ENCODE measurements around the gene LEMD2.

DNA sequence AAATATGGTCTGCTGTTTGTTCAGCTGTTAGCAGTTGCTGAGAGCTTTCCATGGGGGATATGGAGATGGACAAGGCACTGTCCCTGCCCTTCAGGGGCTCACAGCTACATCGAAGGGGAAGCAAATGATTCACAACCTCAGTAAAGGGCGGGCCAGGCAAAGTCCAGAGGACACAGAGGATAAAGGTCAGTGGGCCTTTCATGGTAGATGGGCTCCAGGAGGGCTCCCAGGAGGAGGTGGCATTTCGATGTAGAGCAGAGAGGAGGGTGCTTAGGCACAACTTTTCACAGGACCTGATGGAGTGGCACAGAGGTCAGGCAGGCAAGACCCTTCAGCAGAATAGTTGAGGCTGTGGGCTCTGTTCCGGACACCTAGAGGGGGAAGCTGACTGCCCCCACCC, 30.1 kb upstream of the LEMD2 start:
- TF ChIP-seq, protein P1, sequence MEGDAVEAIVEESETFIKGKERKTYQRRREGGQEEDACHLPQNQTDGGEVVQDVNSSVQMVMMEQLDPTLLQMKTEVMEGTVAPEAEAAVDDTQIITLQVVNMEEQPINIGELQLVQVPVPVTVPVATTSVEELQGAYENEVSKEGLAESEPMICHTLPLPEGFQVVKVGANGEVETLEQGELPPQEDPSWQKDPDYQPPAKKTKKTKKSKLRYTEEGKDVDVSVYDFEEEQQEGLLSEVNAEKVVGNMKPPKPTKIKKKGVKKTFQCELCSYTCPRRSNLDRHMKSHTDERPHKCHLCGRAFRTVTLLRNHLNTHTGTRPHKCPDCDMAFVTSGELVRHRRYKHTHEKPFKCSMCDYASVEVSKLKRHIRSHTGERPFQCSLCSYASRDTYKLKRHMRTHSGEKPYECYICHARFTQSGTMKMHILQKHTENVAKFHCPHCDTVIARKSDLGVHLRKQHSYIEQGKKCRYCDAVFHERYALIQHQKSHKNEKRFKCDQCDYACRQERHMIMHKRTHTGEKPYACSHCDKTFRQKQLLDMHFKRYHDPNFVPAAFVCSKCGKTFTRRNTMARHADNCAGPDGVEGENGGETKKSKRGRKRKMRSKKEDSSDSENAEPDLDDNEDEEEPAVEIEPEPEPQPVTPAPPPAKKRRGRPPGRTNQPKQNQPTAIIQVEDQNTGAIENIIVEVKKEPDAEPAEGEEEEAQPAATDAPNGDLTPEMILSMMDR (IDR thresholded peaks at IDR 0.05), result no peak
- TF ChIP-seq, protein P2, sequence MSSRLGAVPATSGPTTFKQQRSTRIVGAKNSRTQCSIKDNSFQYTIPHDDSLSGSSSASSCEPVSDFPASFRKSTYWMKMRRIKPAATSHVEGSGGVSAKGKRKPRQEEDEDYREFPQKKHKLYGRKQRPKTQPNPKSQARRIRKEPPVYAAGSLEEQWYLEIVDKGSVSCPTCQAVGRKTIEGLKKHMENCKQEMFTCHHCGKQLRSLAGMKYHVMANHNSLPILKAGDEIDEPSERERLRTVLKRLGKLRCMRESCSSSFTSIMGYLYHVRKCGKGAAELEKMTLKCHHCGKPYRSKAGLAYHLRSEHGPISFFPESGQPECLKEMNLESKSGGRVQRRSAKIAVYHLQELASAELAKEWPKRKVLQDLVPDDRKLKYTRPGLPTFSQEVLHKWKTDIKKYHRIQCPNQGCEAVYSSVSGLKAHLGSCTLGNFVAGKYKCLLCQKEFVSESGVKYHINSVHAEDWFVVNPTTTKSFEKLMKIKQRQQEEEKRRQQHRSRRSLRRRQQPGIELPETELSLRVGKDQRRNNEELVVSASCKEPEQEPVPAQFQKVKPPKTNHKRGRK (CRISPR knock-in tag; IDR thresholded peaks at IDR 0.05; ENCODE audit: borderline replicate concordance), result no peak
- TF ChIP-seq RORB (CRISPR knock-in tag; IDR thresholded peaks at IDR 0.05), result no peak
- no peak for TF ChIP-seq CREB1 (CRISPR knock-in tag; IDR thresholded peaks at IDR 0.05)
- TF ChIP-seq KAT7 (CRISPR knock-in tag; IDR thresholded peaks at IDR 0.05; ENCODE audit: borderline replicate concordance), result no peak
- TF ChIP-seq, protein P3, sequence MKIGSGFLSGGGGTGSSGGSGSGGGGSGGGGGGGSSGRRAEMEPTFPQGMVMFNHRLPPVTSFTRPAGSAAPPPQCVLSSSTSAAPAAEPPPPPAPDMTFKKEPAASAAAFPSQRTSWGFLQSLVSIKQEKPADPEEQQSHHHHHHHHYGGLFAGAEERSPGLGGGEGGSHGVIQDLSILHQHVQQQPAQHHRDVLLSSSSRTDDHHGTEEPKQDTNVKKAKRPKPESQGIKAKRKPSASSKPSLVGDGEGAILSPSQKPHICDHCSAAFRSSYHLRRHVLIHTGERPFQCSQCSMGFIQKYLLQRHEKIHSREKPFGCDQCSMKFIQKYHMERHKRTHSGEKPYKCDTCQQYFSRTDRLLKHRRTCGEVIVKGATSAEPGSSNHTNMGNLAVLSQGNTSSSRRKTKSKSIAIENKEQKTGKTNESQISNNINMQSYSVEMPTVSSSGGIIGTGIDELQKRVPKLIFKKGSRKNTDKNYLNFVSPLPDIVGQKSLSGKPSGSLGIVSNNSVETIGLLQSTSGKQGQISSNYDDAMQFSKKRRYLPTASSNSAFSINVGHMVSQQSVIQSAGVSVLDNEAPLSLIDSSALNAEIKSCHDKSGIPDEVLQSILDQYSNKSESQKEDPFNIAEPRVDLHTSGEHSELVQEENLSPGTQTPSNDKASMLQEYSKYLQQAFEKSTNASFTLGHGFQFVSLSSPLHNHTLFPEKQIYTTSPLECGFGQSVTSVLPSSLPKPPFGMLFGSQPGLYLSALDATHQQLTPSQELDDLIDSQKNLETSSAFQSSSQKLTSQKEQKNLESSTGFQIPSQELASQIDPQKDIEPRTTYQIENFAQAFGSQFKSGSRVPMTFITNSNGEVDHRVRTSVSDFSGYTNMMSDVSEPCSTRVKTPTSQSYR (CRISPR knock-in tag; IDR thresholded peaks at IDR 0.05), result no peak
- TF ChIP-seq, protein P4, sequence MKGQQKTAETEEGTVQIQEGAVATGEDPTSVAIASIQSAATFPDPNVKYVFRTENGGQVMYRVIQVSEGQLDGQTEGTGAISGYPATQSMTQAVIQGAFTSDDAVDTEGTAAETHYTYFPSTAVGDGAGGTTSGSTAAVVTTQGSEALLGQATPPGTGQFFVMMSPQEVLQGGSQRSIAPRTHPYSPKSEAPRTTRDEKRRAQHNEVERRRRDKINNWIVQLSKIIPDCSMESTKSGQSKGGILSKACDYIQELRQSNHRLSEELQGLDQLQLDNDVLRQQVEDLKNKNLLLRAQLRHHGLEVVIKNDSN (CRISPR knock-in tag; IDR thresholded peaks at IDR 0.05), result no peak
- TF ChIP-seq, protein P5, sequence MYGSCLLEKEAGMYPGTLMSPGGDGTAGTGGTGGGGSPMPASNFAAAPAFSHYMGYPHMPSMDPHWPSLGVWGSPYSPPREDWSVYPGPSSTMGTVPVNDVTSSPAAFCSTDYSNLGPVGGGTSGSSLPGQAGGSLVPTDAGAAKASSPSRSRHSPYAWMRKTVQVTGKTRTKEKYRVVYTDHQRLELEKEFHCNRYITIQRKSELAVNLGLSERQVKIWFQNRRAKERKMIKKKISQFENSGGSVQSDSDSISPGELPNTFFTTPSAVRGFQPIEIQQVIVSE (CRISPR knock-in tag; IDR thresholded peaks at IDR 0.05; ENCODE audit: borderline replicate concordance), result no peak
- no peak for TF ChIP-seq PRRX2 (CRISPR knock-in tag; IDR thresholded peaks at IDR 0.05)
- TF ChIP-seq CREM (CRISPR knock-in tag; IDR thresholded peaks at IDR 0.05), result no peak
- TF ChIP-seq SMAD3 (CRISPR knock-in tag; IDR thresholded peaks at IDR 0.05; ENCODE audit: borderline replicate concordance), result no peak
- no peak for TF ChIP-seq ZNF121 (CRISPR knock-in tag; IDR thresholded peaks at IDR 0.05)

Measured in WTC11 (cell line).